Naive thymus-derived CD4-positive, alpha-beta T cell (primary cell): Measurements from ENCODE around the gene IGFBP6. TPM values are rescaled to one million over a fixed set of nuclear protein-coding genes. Genes with fewer than 3 reads are reported as not detected.

Source experiments
- ATAC-seq: fragments of 150-1000 bp; cut with Tn5 transposase; 2 replicates; pipeline ENCODE4 v1.10.0; 2021; ENCODE audit warnings: mild to moderate bottlenecking, moderate library complexity
- CTCF ChIA-PET: fragments of 350-600 bp; sonication (Branson Sonifier 250); formaldehyde crosslinking; loops from one replicate; lab custom pipeline; 2021; ENCODE audit warnings: antibody characterized with exemption; lab: Charles Lee
- POLR2A ChIA-PET: fragments of 350-600 bp; sonication (Branson Sonifier 250); formaldehyde crosslinking; loops from one replicate; lab custom pipeline; 2021; ENCODE audit warnings: antibody characterized with exemption, inconsistent platforms; lab: Charles Lee
- DNase-seq, 9 donors: peaks; one replicate each; pipeline versions ENCODE4 v3.0.0 to v3.0.0-alpha.2; 2020 to 2022; ENCODE audit warnings: mixed read lengths in 1 of 9
- H3K27ac ChIP-seq: one replicate; pipeline ENCODE4 v1.7.0; 2013; ENCODE audit warnings: mild to moderate bottlenecking, low read depth, low read length, moderate library complexity
- H3K27me3 ChIP-seq, 2 donors: one replicate each; pipeline ENCODE4 v1.7.0; 2013; ENCODE audit warnings: low read length in 2 of 2, mild to moderate bottlenecking in 2 of 2, moderate library complexity in 2 of 2; ENCODE audit not compliant: control insufficient read depth in 2 of 2, insufficient read depth in 2 of 2
- H3K36me3 ChIP-seq, 3 experiments: 1 replicate in 2 of 3; 2 replicates in 1 of 3; pipeline ENCODE4 v1.7.0; 2013; ENCODE audit warnings: low read length in 3 of 3, mild to moderate bottlenecking in 3 of 3, moderate library complexity in 1 of 3; ENCODE audit not compliant: insufficient read depth in 3 of 3, control insufficient read depth in 2 of 3
- H3K4me1 ChIP-seq, 2 donors: one replicate each; pipeline ENCODE4 v1.7.0; 2013; ENCODE audit warnings: low read length in 2 of 2, mild to moderate bottlenecking in 2 of 2, moderate library complexity in 1 of 2; ENCODE audit not compliant: control insufficient read depth in 2 of 2, insufficient read depth in 2 of 2
- H3K4me3 ChIP-seq: 2 replicates; pipeline ENCODE4 v1.7.0; 2013; ENCODE audit warnings: mild to moderate bottlenecking, low read length
- H3K9me3 ChIP-seq, 3 experiments: 1 replicate in 2 of 3; 2 replicates in 1 of 3; pipeline ENCODE4 v1.7.0; 2013; ENCODE audit warnings: low read length in 3 of 3; ENCODE audit not compliant: control insufficient read depth in 2 of 3
- H3K27ac Mint-ChIP-seq, 9 donors: one replicate each; pipeline ENCODE4 v1.8.0; 2020 to 2022; ENCODE audit warnings: mixed read lengths in 9 of 9, mild to moderate bottlenecking in 8 of 9, moderate library complexity in 5 of 9, inconsistent platforms in 2 of 9
- H3K27me3 Mint-ChIP-seq, 5 donors: one replicate each; pipeline ENCODE4 v1.8.0; 2021 to 2022; ENCODE audit warnings: mixed read lengths in 5 of 5, mild to moderate bottlenecking in 1 of 5
- H3K36me3 Mint-ChIP-seq, 5 donors: one replicate each; pipeline ENCODE4 v1.8.0; 2020 to 2022; ENCODE audit warnings: mixed read lengths in 5 of 5, mild to moderate bottlenecking in 3 of 5, inconsistent platforms in 1 of 5
- H3K4me1 Mint-ChIP-seq, 7 donors: one replicate each; pipeline ENCODE4 v1.8.0; 2020 to 2022; ENCODE audit warnings: mixed read lengths in 7 of 7, mild to moderate bottlenecking in 3 of 7, inconsistent platforms in 1 of 7
- H3K4me3 Mint-ChIP-seq, 10 donors: one replicate each; pipeline ENCODE4 v1.8.0; 2020 to 2022; ENCODE audit warnings: mild to moderate bottlenecking in 10 of 10, mixed read lengths in 10 of 10, moderate library complexity in 6 of 10, inconsistent platforms in 2 of 10
- H3K9me3 Mint-ChIP-seq, 11 donors: one replicate each; pipeline ENCODE4 v1.8.0; 2020 to 2022; ENCODE audit warnings: mixed read lengths in 11 of 11, mild to moderate bottlenecking in 4 of 11, inconsistent platforms in 1 of 11, moderate library complexity in 1 of 11
- intact Hi-C, 2 donors: fragments of 100-400 bp; cut with micrococcal nuclease; formaldehyde crosslinking; loops; one replicate each; pipeline ENCODE4 v1.15.1; 2023
- polyA plus RNA-seq, 2 donors: library from polyadenylated mRNA; unstranded; fragments of 300-500 nt; fragmentation: Illumina TruSeq; gene quantifications; one replicate each; pipeline ENCODE4 v1.2.3, GENCODE V29; 2021
- total RNA-seq, 6 experiments: library from RNA in 5 of 6; stranded (reverse) in 5 of 6; gene quantifications; 1 replicate in 5 of 6; 2 replicates in 1 of 6; pipeline ENCODE4 v1.2.3 and lab custom pipeline; 2021 to 2026

Gene IGFBP6
- total and polyA plus RNA-seq, 7 experiments from 2014 or later = 0.34 to 0.81 (median 0.54) TPM; not detected in 2

DNA sequence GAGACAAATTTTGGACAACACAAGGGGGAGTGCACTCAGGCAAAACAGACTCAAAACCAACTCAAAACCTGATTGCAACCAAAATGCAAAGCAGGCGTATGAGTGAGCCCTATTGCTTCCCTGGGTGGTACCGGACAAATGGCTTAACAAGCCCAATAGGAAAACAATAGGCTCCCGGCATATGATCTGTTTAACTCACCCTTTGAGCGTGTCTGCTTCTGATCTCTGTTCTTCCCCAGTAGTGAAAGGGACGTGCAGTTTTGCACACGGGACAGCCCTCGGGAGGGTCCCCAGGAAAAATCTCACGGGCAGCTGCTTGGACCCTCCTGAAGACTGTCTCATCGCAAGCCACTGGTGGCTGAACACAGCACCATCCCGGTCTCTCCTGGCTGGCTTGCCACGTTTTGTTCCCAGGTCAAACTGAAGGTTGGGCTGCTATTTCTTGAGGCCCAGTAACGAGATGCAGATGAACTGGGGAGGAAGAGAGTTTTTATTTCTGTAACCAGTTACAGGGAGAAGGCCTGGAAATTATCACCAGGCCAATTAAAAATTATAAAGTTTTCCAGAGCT is 15.8 kb downstream of the IGFBP6 start:
- CTCF ChIA-PET = interaction anchor here (0.6 kb wide), 1 partner anchor 1090 kb away, joined by 3 read pairs; no protein-coding TSS in a partner anchor
- Histone ChIP-seq H3K4me1 (no peaks in the 10 kb centered on the region), H3K4me3 (no peak overlapping the region), H3K36me3 (no peaks in the 10 kb centered on the region), H3K27ac (no peak overlapping the region), H3K9me3 (no peaks in the 10 kb centered on the region), H3K27me3 (no peaks in the 10 kb centered on the region)
- POLR2A ChIA-PET = no interaction called here
- intact Hi-C loops = no loop called here
- H3K27ac Mint-ChIP-seq = no peak overlapping the region
- ATAC-seq (no peak), DNase-seq (no peak)
- peaks cover 0 to 5% (median 0%) of the 10 kb centered on the region in 5 donors for H3K27me3 Mint-ChIP-seq
- H3K36me3 Mint-ChIP-seq = no peaks in the 10 kb centered on the region
- no peaks in the 10 kb centered on the region for H3K9me3 Mint-ChIP-seq
- no peak overlapping the region for H3K4me3 Mint-ChIP-seq
- H3K4me1 Mint-ChIP-seq = no peaks in the 10 kb centered on the region

DNA sequence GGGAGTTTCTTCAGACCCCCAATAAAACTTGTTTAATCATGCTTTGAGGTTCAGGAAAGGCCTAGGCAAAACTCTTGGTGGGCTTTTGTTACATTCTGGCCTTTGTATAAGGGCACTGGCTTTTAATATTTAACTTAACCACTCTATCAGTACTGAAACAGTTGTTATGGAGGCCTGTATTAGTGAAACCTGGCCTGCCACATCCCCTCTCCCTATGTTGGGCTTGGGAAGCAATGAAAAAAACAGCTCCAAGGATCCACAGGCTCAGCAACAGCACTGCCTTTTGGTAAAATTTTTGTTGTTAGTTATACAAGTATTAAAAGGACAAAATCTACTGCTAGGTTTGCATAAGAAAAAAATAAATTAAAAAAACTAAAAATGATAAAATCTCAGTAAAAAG is 16.5 kb downstream of the IGFBP6 start:
- H3K4me3 Mint-ChIP-seq = no peak overlapping the region
- intact Hi-C loops = no loop called here
- Histone ChIP-seq H3K4me1 (no peaks in the 10 kb centered on the region), H3K4me3 (no peak overlapping the region), H3K9me3 (no peaks in the 10 kb centered on the region), H3K27me3 (no peaks in the 10 kb centered on the region), H3K27ac (no peak overlapping the region), H3K36me3 (no peaks in the 10 kb centered on the region)
- no peaks in the 10 kb centered on the region for H3K4me1 Mint-ChIP-seq
- no peak overlapping the region for H3K27ac Mint-ChIP-seq
- no peaks in the 10 kb centered on the region for H3K36me3 Mint-ChIP-seq
- H3K27me3 Mint-ChIP-seq = peaks cover 0 to 5% (median 0%) of the 10 kb centered on the region in 5 donors
- no peaks in the 10 kb centered on the region for H3K9me3 Mint-ChIP-seq
- ChIA-PET CTCF (interaction anchor here (0.6 kb wide), 1 partner anchor 1091 kb away, joined by 3 read pairs; no protein-coding TSS in a partner anchor), POLR2A (no interaction called here)
- no peak for DNase-seq
- ATAC-seq = no peak

- Mint-ChIP-seq H3K4me3 (no peak overlapping the region), H3K27ac (no peak overlapping the region), H3K4me1 (no peaks in the 10 kb centered on the region), H3K27me3 (peaks cover 0 to 3% (median 0%) of the 10 kb centered on the region in 5 donors), H3K36me3 (no peaks in the 10 kb centered on the region), H3K9me3 (no peaks in the 10 kb centered on the region)
- CTCF ChIA-PET = no interaction called here
- H3K4me3 ChIP-seq = no peak overlapping the region
- no peak overlapping the region for H3K27ac ChIP-seq
- H3K27me3 ChIP-seq = no peaks in the 10 kb centered on the region
- POLR2A ChIA-PET = interaction anchor here (0.5 kb wide), 2 partner anchors 17 to 438 kb away, joined by 3 to 4 read pairs; no protein-coding TSS in a partner anchor
- DNase-seq (no peak), ATAC-seq (no peak)
- no peaks in the 10 kb centered on the region for H3K9me3 ChIP-seq
- intact Hi-C loops = no loop called here
- no peaks in the 10 kb centered on the region for H3K4me1 ChIP-seq
- H3K36me3 ChIP-seq = no peaks in the 10 kb centered on the region
Measured at GRCh38 chr12:53115112-53115890, 17.8 kb downstream of the IGFBP6 start.

- Histone ChIP-seq H3K4me1 (no peaks in the 10 kb centered on the region), H3K4me3 (no peak overlapping the region), H3K36me3 (no peaks in the 10 kb centered on the region), H3K27ac (no peak overlapping the region), H3K9me3 (no peaks in the 10 kb centered on the region), H3K27me3 (no peaks in the 10 kb centered on the region)
- POLR2A ChIA-PET = interaction anchor here (0.5 kb wide), 1 partner anchor 437 kb away, joined by 4 read pairs; no protein-coding TSS in a partner anchor
- intact Hi-C loops = no loop called here
- Mint-ChIP-seq H3K27ac (no peak overlapping the region), H3K4me3 (no peak overlapping the region), H3K36me3 (no peaks in the 10 kb centered on the region), H3K9me3 (no peaks in the 10 kb centered on the region), H3K27me3 (peaks cover 0 to 3% (median 0%) of the 10 kb centered on the region in 5 donors), H3K4me1 (no peaks in the 10 kb centered on the region)
- ATAC-seq (no peak), DNase-seq (no peak)
- CTCF ChIA-PET = no interaction called here
Measured at GRCh38 chr12:53115891-53116648, 18.6 kb downstream of the IGFBP6 start.

GRCh38 chr12:53118751-53119300 is 21.4 kb downstream of the IGFBP6 start:
- peak overlapping the region in 1 of 9 donors; percentile 43 for H3K27ac Mint-ChIP-seq
- no peaks in the 10 kb centered on the region for H3K9me3 Mint-ChIP-seq
- Histone ChIP-seq H3K27ac (no peak overlapping the region), H3K36me3 (no peaks in the 10 kb centered on the region), H3K4me1 (no peaks in the 10 kb centered on the region), H3K4me3 (no peak overlapping the region), H3K27me3 (no peaks in the 10 kb centered on the region), H3K9me3 (no peaks in the 10 kb centered on the region)
- H3K27me3 Mint-ChIP-seq = no peaks in the 10 kb centered on the region
- POLR2A ChIA-PET = no interaction called here
- CTCF ChIA-PET = interaction anchor here (0.7 kb wide), 1 partner anchor 226 kb away, joined by 3 read pairs; no protein-coding TSS in a partner anchor
- H3K4me1 Mint-ChIP-seq = no peaks in the 10 kb centered on the region
- H3K4me3 Mint-ChIP-seq = no peak overlapping the region
- DNase-seq (no peak), ATAC-seq (no peak)
- H3K36me3 Mint-ChIP-seq = no peaks in the 10 kb centered on the region
- intact Hi-C loops = no loop called here

DNA sequence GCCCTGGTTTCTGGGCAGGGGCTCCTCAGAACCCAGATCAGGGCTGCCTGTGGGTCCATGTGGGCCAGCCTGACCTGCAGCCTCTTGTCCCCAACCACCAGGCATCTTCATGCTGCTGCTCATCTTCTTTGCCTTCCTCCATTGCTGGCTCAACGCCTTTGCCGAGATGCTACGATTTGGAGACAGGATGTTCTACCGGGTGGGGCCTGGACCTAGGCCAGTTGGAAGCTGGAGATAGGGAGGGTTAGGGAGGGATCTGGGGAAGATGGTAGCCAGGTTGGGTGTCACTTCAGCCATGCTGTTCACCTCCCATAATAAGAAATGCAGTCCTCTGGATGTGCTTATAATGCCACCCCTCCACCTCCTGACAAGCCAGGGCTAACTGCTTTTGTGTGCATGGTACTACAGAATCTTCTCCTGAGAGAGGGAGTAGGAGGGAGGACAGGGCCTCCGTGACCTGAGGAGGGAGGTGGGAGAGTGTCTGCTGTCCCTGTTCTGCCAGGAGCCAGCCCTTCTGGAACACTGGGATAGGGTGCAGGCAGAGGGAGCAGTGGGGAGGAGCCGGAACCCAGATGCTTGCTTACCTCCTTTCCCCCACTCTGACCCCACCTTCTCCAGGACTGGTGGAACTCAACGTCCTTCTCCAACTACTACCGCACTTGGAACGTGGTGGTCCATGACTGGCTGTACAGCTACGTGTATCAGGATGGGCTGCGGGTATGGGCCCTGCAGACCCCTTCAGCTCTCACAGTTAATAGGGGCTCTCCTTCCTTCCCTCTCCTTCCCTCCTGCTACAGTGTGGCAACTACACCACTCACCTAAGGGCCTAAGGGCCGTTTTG is 23.4 kb downstream of the IGFBP6 start:
- Histone ChIP-seq H3K9me3 (no peaks in the 10 kb centered on the region), H3K4me3 (no peak overlapping the region), H3K36me3 (no peaks in the 10 kb centered on the region), H3K4me1 (no peaks in the 10 kb centered on the region), H3K27ac (no peak overlapping the region), H3K27me3 (no peaks in the 10 kb centered on the region)
- H3K27me3 Mint-ChIP-seq = peaks cover 0 to 2% (median 0%) of the 10 kb centered on the region in 5 donors
- no peaks in the 10 kb centered on the region for H3K9me3 Mint-ChIP-seq
- H3K4me1 Mint-ChIP-seq = no peaks in the 10 kb centered on the region
- ATAC-seq (no peak), DNase-seq (no peak)
- ChIA-PET CTCF (interaction anchor here (0.6 kb wide), 1 partner anchor 402 kb away, joined by 3 read pairs; no protein-coding TSS in a partner anchor), POLR2A (no interaction called here)
- no peaks in the 10 kb centered on the region for H3K36me3 Mint-ChIP-seq
- H3K27ac Mint-ChIP-seq = peak overlapping the region in 1 of 9 donors; percentile 33
- no peak overlapping the region for H3K4me3 Mint-ChIP-seq
- intact Hi-C loops = no loop called here
